GM18951 (cell line): ENCODE results near the gene NFXL1.

Experiments
- POLR2A ChIP-seq: IDR thresholded peaks from 4 replicates; pipeline ENCODE4 v1.6.1; 2011; ENCODE audit warnings: mild to moderate bottlenecking; ENCODE audit not compliant: insufficient read length, insufficient read depth; ENCODE audit errors: extremely low read depth
- in situ Hi-C: fragments of 300-500 bp; cut with MboI; formaldehyde crosslinking; loops from one replicate; pipeline ENCODE4 v1.12.0; 2022; ENCODE audit warnings: low sequenced_read_pairs, mixed read lengths, inconsistent platforms; ENCODE audit not compliant: unreplicated experiment

The NFXL1 gene

GRCh38 chr4:47915378-47915777, 995 bp upstream of the NFXL1 start:
- no peak for TF ChIP-seq POLR2A
- in situ Hi-C loops = no loop called here

- TF ChIP-seq POLR2A = no peak
- in situ Hi-C loops = no loop called here
Observed at GRCh38 chr4:47914926-47915237, 499 bp upstream of the NFXL1 start.

DNA sequence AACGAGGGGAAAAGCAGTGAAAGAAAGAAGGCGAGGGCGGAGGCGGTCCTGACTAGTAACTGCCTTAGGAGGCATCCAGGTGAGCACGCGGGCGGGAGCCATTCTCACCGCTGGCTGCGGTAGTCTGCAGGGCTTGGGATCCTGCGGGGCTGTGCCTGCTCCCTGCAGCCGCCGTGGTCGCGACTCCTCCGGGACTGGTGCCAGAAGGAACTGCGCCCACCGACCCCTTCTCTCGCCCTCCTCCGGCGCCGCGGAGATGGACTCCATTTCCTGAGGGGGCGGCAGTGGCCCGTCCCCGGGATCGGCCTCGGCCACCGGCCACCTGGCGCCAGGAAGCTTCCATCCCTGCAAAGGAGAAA, 543 bp downstream of the NFXL1 start:
- no peak for TF ChIP-seq POLR2A
- in situ Hi-C loops = no loop called here

DNA sequence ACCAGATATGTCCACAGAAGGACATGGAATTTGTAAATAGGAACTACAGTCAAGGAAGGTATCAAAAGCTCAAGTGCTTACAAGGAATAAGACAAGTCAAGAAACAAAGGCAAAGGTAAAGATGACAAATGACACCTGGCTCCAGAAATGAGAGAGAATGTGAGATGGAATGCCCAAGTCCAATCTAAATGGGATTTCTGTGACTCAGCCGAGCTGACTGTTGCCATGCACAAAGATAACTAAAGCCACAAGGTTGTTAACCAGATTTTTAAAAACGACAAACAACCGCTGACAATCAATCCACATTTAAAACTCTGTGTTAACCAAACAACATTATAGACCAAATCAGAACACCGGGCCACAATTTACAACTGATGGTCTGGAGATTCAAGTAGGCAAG, 1.1 kb downstream of the NFXL1 start:
- no peak for TF ChIP-seq POLR2A
- in situ Hi-C loops = no loop called here

DNA sequence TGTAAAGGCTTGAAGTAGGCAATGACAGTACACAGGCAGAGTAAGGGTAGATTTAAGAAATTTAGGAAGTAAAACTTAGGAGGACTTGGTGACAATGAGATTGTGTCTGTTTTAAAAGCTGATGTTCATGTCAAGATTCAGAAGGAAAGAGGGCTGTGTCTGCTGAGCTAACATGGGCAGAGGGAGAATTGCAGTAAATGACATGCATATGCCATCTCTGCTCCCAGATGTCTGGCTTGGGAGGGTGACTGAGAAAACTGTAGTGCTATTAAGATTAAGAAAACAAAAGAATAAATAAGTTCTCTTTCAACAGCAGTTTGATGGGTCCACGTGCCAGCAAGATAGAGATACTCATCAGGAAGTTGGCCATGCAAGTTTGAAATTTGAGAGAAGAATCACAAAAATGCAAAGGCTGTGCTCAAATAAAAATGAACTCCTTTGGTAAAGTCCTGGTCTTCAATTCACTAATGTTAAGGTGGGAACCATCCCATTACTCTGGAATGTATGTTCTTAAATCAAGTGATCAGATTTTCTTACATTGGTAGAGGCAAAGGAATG, 7.2 kb downstream of the NFXL1 start:
- TF ChIP-seq POLR2A = no peak
- in situ Hi-C loops = no loop called here

- no peak for TF ChIP-seq POLR2A
- in situ Hi-C loops = no loop called here
Observed at GRCh38 chr4:47899639-47900038, 14.7 kb downstream of the NFXL1 start.

DNA sequence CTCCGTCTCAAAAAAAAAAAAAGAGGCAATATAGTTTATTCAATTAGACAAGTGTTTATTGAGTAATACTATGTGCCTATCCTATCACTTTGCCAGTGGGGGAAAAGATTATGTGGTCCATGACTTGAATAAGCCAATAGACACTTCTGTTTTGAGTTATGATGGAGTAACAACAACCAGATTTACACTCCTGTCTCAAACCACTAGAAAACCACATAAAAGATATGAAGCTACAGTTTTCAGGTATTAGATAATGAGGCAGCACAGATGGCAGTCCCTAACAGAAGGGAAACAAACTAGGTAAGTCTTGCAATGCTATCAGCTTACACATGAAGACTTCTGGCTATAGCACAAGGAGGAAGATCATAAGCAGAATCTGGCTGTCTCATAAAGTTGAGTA, 22.5 kb downstream of the NFXL1 start:
- no peak for TF ChIP-seq POLR2A
- in situ Hi-C loops = no loop called here

- no peak for TF ChIP-seq POLR2A
Observed at GRCh38 chr4:47882228-47882627, 32.2 kb downstream of the NFXL1 start.

DNA sequence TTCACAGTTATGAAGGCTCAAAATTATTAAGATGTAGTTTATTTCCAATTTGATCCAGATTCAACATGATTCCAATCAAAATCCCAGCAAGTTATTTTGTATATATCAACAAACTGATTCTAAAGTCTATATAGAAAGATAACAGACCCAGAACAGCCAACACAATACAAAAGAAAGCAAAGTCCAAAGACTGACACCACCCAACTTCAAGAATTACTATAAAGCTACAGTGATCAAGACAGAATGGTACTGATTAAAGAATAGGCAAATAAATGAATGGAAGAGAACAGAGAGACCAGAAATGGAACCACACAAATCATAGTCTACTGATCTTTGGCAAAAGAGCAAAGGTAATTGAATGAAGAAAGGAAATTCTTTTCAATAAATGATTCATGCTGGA, 34.9 kb downstream of the NFXL1 start:
- TF ChIP-seq POLR2A = no peak

More at GRCh38 chr4:47882228-47882627, 32.2 kb downstream of the NFXL1 start:
- in situ Hi-C loops = no loop called here

GRCh38 chr4:47876784-47877546, 37.4 kb downstream of the NFXL1 start:
- in situ Hi-C loops = no loop called here
- TF ChIP-seq POLR2A = no peak

More for the DNA sequence above, 34.9 kb downstream of the NFXL1 start:
- in situ Hi-C loops = no loop called here

GRCh38 chr4:47876310-47876709, 38.1 kb downstream of the NFXL1 start:
- in situ Hi-C loops = no loop called here
- no peak for TF ChIP-seq POLR2A

GRCh38 chr4:47873877-47874541, 40.4 kb downstream of the NFXL1 start:
- in situ Hi-C loops = no loop called here
- TF ChIP-seq POLR2A = no peak

GRCh38 chr4:47863486-47863885, 50.9 kb downstream of the NFXL1 start:
- in situ Hi-C loops = no loop called here

DNA sequence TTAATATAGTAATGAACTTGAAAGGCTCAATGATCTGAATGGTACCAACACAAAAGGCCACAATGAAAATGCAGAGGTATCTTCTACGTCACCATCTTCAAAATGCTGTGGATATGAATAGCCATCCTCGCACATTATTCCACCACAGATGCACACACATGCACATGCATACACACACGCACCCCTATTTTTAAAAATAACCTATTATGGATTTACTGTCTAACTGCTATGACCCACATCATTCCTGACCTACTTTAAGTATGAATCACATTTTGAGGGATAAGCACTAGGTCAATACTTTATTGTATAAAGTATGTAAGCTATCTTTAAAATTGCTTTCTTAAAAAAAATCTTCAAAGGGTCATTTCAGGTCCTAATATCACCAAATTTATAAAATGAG, 52.1 kb downstream of the NFXL1 start:
- in situ Hi-C loops = no loop called here
- no peak for TF ChIP-seq POLR2A

More at GRCh38 chr4:47863486-47863885, 50.9 kb downstream of the NFXL1 start:
- no peak for TF ChIP-seq POLR2A

- in situ Hi-C loops = no loop called here
- no peak for TF ChIP-seq POLR2A
Observed at GRCh38 chr4:47860305-47860704, 54.1 kb downstream of the NFXL1 start.

DNA sequence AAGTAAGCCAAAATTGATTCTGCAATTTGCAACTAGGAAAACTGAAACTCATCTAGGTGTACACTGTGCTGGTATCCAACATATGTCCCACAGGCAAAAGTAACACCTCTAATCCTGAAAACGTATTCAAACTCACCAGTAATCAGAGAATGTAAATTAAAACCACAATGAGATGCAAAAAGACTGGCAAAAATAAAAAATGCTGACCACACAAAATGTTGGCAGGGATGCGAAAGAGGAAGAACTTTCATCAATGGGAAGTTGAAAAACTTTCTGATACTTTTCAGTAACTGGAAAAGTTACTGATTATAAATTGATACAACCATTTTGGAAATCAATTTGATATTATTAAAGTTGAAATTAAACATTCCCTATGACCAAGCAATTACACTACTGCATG, 56.4 kb downstream of the NFXL1 start:
- no peak for TF ChIP-seq POLR2A
- in situ Hi-C loops = no loop called here
